Choroid plexus epithelial cell (primary cell): Measurements from ENCODE around the gene ZNF644.
A peak's percentile ranks its signal among the peaks of the same experiment; 100 is the strongest.

Experiments
- DNase-seq: peaks from one replicate; pipeline ENCODE4 v3.0.0-alpha.2; 2010; ENCODE audit warnings: low read depth
- H3K4me3 ChIP-seq: 2 replicates; pipeline ENCODE4 v1.5.1; 2011; ENCODE audit warnings: low read depth, mild to moderate bottlenecking, control low read depth, low read length, moderate library complexity
- CTCF ChIP-seq: conservative IDR thresholded peaks from 2 replicates; pipeline ENCODE4 v1.5.1; 2011; ENCODE audit warnings: low read depth, mild to moderate bottlenecking, control low read depth, inconsistent platforms, low read length, moderate library complexity

The ZNF644 gene

GRCh38 chr1:90969241-90969640 is 52.6 kb downstream of the ZNF644 start:
- DNase-seq: no peak
- TF ChIP-seq CTCF: no peak
- no peak overlapping the region for H3K4me3 ChIP-seq

GRCh38 chr1:90964444-90965035 is 57.3 kb downstream of the ZNF644 start:
- DNase-seq: peak; percentile 47
- peak; percentile 46 for TF ChIP-seq CTCF
- H3K4me3 ChIP-seq: no peak overlapping the region

- TF ChIP-seq CTCF: no peak
- peak; percentile 35 for DNase-seq
- no peak overlapping the region for H3K4me3 ChIP-seq
Measured at GRCh38 chr1:90963651-90964050, 58.2 kb downstream of the ZNF644 start.

GRCh38 chr1:90963236-90963635 is 58.6 kb downstream of the ZNF644 start:
- DNase-seq: no peak
- H3K4me3 ChIP-seq: no peak overlapping the region
- TF ChIP-seq CTCF: no peak

- peak; percentile 66 for DNase-seq
- H3K4me3 ChIP-seq: no peak overlapping the region
- no peak for TF ChIP-seq CTCF
Measured at GRCh38 chr1:90959352-90960206, 62.3 kb downstream of the ZNF644 start.

- H3K4me3 ChIP-seq: no peak overlapping the region
- TF ChIP-seq CTCF: no peak
- DNase-seq: no peak
Measured at GRCh38 chr1:90957497-90957896, 64.3 kb downstream of the ZNF644 start.
